Muscle of leg (tissue), 11 donors: ENCODE data around the gene CLIC3. TPM values are rescaled to one million over a fixed set of nuclear protein-coding genes. Genes with fewer than 3 reads are reported as not detected.

Source experiments
- DNase-seq: peaks from one replicate; pipeline ENCODE4 v3.0.0; 2013
- H3K27ac ChIP-seq: one replicate; pipeline ENCODE4 v1.5.1; 2013; ENCODE audit warnings: mild to moderate bottlenecking, low read length, control low read depth
- H3K27me3 ChIP-seq: one replicate; pipeline ENCODE4 v1.6.1; 2013; ENCODE audit warnings: low read length; ENCODE audit not compliant: control insufficient read depth, insufficient read depth
- H3K36me3 ChIP-seq: one replicate; pipeline ENCODE4 v1.6.1; 2013; ENCODE audit warnings: low read length; ENCODE audit not compliant: control insufficient read depth, insufficient read depth
- H3K4me1 ChIP-seq: one replicate; pipeline ENCODE4 v1.6.1; 2013; ENCODE audit warnings: low read length; ENCODE audit not compliant: control insufficient read depth, insufficient read depth
- H3K4me3 ChIP-seq: one replicate; pipeline ENCODE4 v1.5.1; 2013; ENCODE audit warnings: low read length, control low read depth
- H3K9me3 ChIP-seq: replicated peaks from 2 replicates; pipeline ENCODE4 v1.6.1; 2013; ENCODE audit warnings: low read depth, low read length; ENCODE audit not compliant: control insufficient read depth
- WGBS: methylation state at CpG from one replicate; pipeline ENCODE4 v1.1.5; 2013; ENCODE audit warnings: missing lambda C conversion rate; ENCODE audit not compliant: insufficient coverage; 5-methylcytosine and 5-hydroxymethylcytosine counted together
- polyA plus RNA-seq, 8 donors: library from polyadenylated mRNA; unstranded; fragments of 120-200 nt; gene quantifications; one replicate each; pipeline versions ENCODE4 v1.2.1 to v1.2.3, GENCODE V29; 2013; ENCODE audit warnings: inconsistent platforms in 1 of 8, low replicate concordance in 1 of 8; ENCODE audit not compliant: insufficient read length in 8 of 8, insufficient read depth in 1 of 8
- total RNA-seq: library from RNA; stranded (reverse); fragments of 120-200 nt; gene quantifications from one replicate; pipeline ENCODE4 v1.2.4, GENCODE V29; 2013

The CLIC3 gene
- total and polyA plus RNA-seq, 9 donors, result 0.27 to 8.4 (median 0.60) TPM

GRCh38 chr9:136946228-136947027 lies 49.9 kb downstream of the CLIC3 start:
- Histone ChIP-seq H3K27ac (peak overlapping the region; percentile 83), H3K27me3 (no peaks in the 10 kb centered on the region), H3K4me3 (no peak overlapping the region), H3K9me3 (no peaks in the 10 kb centered on the region), H3K36me3 (peaks cover 19% of the 10 kb centered on the region), H3K4me1 (peaks cover 61% of the 10 kb centered on the region)
- no peak for DNase-seq
- 62% methylated on average over 18 of the region's 27 CpGs for WGBS

- Histone ChIP-seq H3K36me3 (peaks cover 26% of the 10 kb centered on the region), H3K27me3 (no peaks in the 10 kb centered on the region), H3K4me1 (peaks cover 59% of the 10 kb centered on the region), H3K4me3 (no peak overlapping the region), H3K9me3 (no peaks in the 10 kb centered on the region), H3K27ac (no peak overlapping the region)
- peak; percentile 32 for DNase-seq
- WGBS, result 81% methylated on average over 25 of the region's 30 CpGs
These were observed 50.8 kb downstream of the CLIC3 start for GRCh38 chr9:136945333-136946227.

Other genes starting within 250 kb of the CLIC3 start
Only the 30 nearest of the 38 such genes appear.
- gene TMEM141, start 205.2 kb downstream of the CLIC3 start, total RNA-seq, result 43.8 TPM
- gene TMEM141, start 205.2 kb downstream of the CLIC3 start, polyA plus RNA-seq, result 10 to 100 TPM; 34.2 to 53.2 (median 44.6) TPM
- 0.84 TPM for gene CCDC183, start 200.2 kb downstream of the CLIC3 start, total RNA-seq
- gene CCDC183, start 200.2 kb downstream of the CLIC3 start, polyA plus RNA-seq, result 1 to 10 TPM; 1.2 to 4.6 (median 2.2) TPM
- gene RABL6, start 188.6 kb downstream of the CLIC3 start, total RNA-seq, result 37.6 TPM
- gene RABL6, start 188.6 kb downstream of the CLIC3 start, polyA plus RNA-seq, result 10 to 100 TPM; 53.6 to 66.0 (median 61.1) TPM
- gene AJM1, start 154.1 kb downstream of the CLIC3 start, total RNA-seq, result 1.2 TPM
- 1 to 10 TPM; 1.5 to 3.7 (median 2.5) TPM for gene AJM1, start 154.1 kb downstream of the CLIC3 start, polyA plus RNA-seq
- 145 TPM for gene PHPT1, start 147.2 kb downstream of the CLIC3 start, total RNA-seq
- 100 to 1,000 TPM; 103 to 137 (median 114) TPM for gene PHPT1, start 147.2 kb downstream of the CLIC3 start, polyA plus RNA-seq
- gene MAMDC4, start 144.2 kb downstream of the CLIC3 start, total RNA-seq, result 4.7 TPM
- gene MAMDC4, start 144.2 kb downstream of the CLIC3 start, polyA plus RNA-seq, result 10 to 100 TPM in 2 of 8 donors, 1 to 10 TPM in 6; 2.7 to 33.5 (median 5.7) TPM
- gene EDF1, start 130.3 kb downstream of the CLIC3 start, total RNA-seq, result 418 TPM
- 100 to 1,000 TPM; 343 to 402 (median 381) TPM for gene EDF1, start 130.3 kb downstream of the CLIC3 start, polyA plus RNA-seq
- 5.4 TPM for gene TRAF2, start 110.1 kb downstream of the CLIC3 start, total RNA-seq
- gene TRAF2, start 110.1 kb downstream of the CLIC3 start, polyA plus RNA-seq, result 10 to 100 TPM in 5 of 8 donors, 1 to 10 TPM in 3; 9.1 to 11.9 (median 10.3) TPM
- gene FBXW5, start 51.8 kb downstream of the CLIC3 start, total RNA-seq, result 49.7 TPM
- 10 to 100 TPM; 39.9 to 54.8 (median 45.1) TPM for gene FBXW5, start 51.8 kb downstream of the CLIC3 start, polyA plus RNA-seq
- gene C8G, start 51.3 kb downstream of the CLIC3 start, total RNA-seq, result 0.58 TPM
- gene C8G, start 51.3 kb downstream of the CLIC3 start, polyA plus RNA-seq, result 1 to 10 TPM in 1 of 8 donors, under 1 TPM in 6, not detected in 1; 0.17 to 2.3 (median 0.86) TPM
- 0.44 TPM for gene LCN12, start 44.3 kb downstream of the CLIC3 start, total RNA-seq
- 1 to 10 TPM in 3 of 8 donors, under 1 TPM in 4, not detected in 1; 0.10 to 5.3 (median 0.75) TPM for gene LCN12, start 44.3 kb downstream of the CLIC3 start, polyA plus RNA-seq
- gene PTGDS, start 19.1 kb downstream of the CLIC3 start, total RNA-seq, result 8.4 TPM
- 10 to 100 TPM in 3 of 8 donors, 1 to 10 TPM in 5; 2.8 to 15.9 (median 7.0) TPM for gene PTGDS, start 19.1 kb downstream of the CLIC3 start, polyA plus RNA-seq
- gene LCNL1, start 13.6 kb downstream of the CLIC3 start, total RNA-seq, result 0.53 TPM
- gene LCNL1, start 13.6 kb downstream of the CLIC3 start, polyA plus RNA-seq, result 1 to 10 TPM in 1 of 8 donors, under 1 TPM in 7; 0.12 to 1.3 (median 0.34) TPM
- gene PAXX, start 4.1 kb downstream of the CLIC3 start, total RNA-seq, result 19.1 TPM
- 10 to 100 TPM; 21.2 to 31.7 (median 27.3) TPM for gene PAXX, start 4.1 kb downstream of the CLIC3 start, polyA plus RNA-seq
- 8.3 TPM for gene ABCA2, start 31.7 kb upstream of the CLIC3 start, total RNA-seq
- 10 to 100 TPM; 15.9 to 24.8 (median 19.0) TPM for gene ABCA2, start 31.7 kb upstream of the CLIC3 start, polyA plus RNA-seq
- gene FUT7, start 35.5 kb upstream of the CLIC3 start, total RNA-seq, result not detected
- under 1 TPM in 4 of 8 donors, not detected in 4; 0.05 to 0.16 (median 0.10) TPM for gene FUT7, start 35.5 kb upstream of the CLIC3 start, polyA plus RNA-seq
- 32.1 TPM for gene NPDC1, start 49.6 kb upstream of the CLIC3 start, total RNA-seq
- 10 to 100 TPM; 38.4 to 63.4 (median 44.4) TPM for gene NPDC1, start 49.6 kb upstream of the CLIC3 start, polyA plus RNA-seq
- gene ENTPD2, start 57.5 kb upstream of the CLIC3 start, total RNA-seq, result 3.7 TPM
- 10 to 100 TPM in 7 of 8 donors, 1 to 10 TPM in 1; 9.6 to 20.6 (median 13.6) TPM for gene ENTPD2, start 57.5 kb upstream of the CLIC3 start, polyA plus RNA-seq
- 4.2 TPM for gene SAPCD2, start 74.0 kb upstream of the CLIC3 start, total RNA-seq
- gene SAPCD2, start 74.0 kb upstream of the CLIC3 start, polyA plus RNA-seq, result 1 to 10 TPM; 3.4 to 7.2 (median 5.6) TPM
- 3.1 TPM for gene UAP1L1, start 80.9 kb upstream of the CLIC3 start, total RNA-seq
- 1 to 10 TPM; 1.8 to 3.8 (median 2.0) TPM for gene UAP1L1, start 80.9 kb upstream of the CLIC3 start, polyA plus RNA-seq
- gene MAN1B1, start 90.4 kb upstream of the CLIC3 start, total RNA-seq, result 40.7 TPM
- gene MAN1B1, start 90.4 kb upstream of the CLIC3 start, polyA plus RNA-seq, result 10 to 100 TPM; 38.5 to 59.0 (median 45.8) TPM
- 29.7 TPM for gene DPP7, start 118.2 kb upstream of the CLIC3 start, total RNA-seq
- gene DPP7, start 118.2 kb upstream of the CLIC3 start, polyA plus RNA-seq, result 10 to 100 TPM; 23.9 to 43.9 (median 31.9) TPM
- gene GRIN1, start 142.6 kb upstream of the CLIC3 start, total RNA-seq, result not detected
- under 1 TPM in 4 of 8 donors, not detected in 4; 0.07 to 0.17 (median 0.11) TPM for gene GRIN1, start 142.6 kb upstream of the CLIC3 start, polyA plus RNA-seq
- not detected for gene LRRC26, start 173.5 kb upstream of the CLIC3 start, total RNA-seq
- gene LRRC26, start 173.5 kb upstream of the CLIC3 start, polyA plus RNA-seq, result under 1 TPM in 1 of 8 donors, not detected in 7; 0.14 TPM
- gene TMEM210, start 175.5 kb upstream of the CLIC3 start, total RNA-seq, result not detected
- gene TMEM210, start 175.5 kb upstream of the CLIC3 start, polyA plus RNA-seq, result not detected
- 20.4 TPM for gene ANAPC2, start 192.0 kb upstream of the CLIC3 start, total RNA-seq
- gene ANAPC2, start 192.0 kb upstream of the CLIC3 start, polyA plus RNA-seq, result 10 to 100 TPM; 23.5 to 41.6 (median 33.5) TPM
- 52.9 TPM for gene SSNA1, start 192.1 kb upstream of the CLIC3 start, total RNA-seq
- 10 to 100 TPM; 60.6 to 71.5 (median 68.2) TPM for gene SSNA1, start 192.1 kb upstream of the CLIC3 start, polyA plus RNA-seq
- gene TPRN, start 204.2 kb upstream of the CLIC3 start, total RNA-seq, result 4.6 TPM
- gene TPRN, start 204.2 kb upstream of the CLIC3 start, polyA plus RNA-seq, result 10 to 100 TPM in 5 of 8 donors, 1 to 10 TPM in 3; 7.6 to 14.6 (median 10.6) TPM
- 25.2 TPM for gene TMEM203, start 209.1 kb upstream of the CLIC3 start, total RNA-seq
- gene TMEM203, start 209.1 kb upstream of the CLIC3 start, polyA plus RNA-seq, result 10 to 100 TPM; 34.1 to 38.2 (median 36.6) TPM
- 3.1 TPM for gene NDOR1, start 209.1 kb upstream of the CLIC3 start, total RNA-seq
- 10 to 100 TPM in 1 of 8 donors, 1 to 10 TPM in 7; 5.8 to 10.8 (median 8.2) TPM for gene NDOR1, start 209.1 kb upstream of the CLIC3 start, polyA plus RNA-seq